K562 (cell line): ENCODE results near the gene U2AF1L4. TPM values are rescaled to one million over a fixed set of nuclear protein-coding genes. Genes with fewer than 3 reads are reported as not detected.

ENCODE experiments used
- ATAC-seq: fragments of 200-7000 bp; cut with Tn5 transposase; 3 replicates; pipeline ENCODE4 v1.9.1; 2020; ENCODE audit warnings: moderate library complexity
- BruUV-seq: library from RNA; stranded (reverse); fragments of 400-500 nt; replicated peaks from 2 replicates; lab custom pipeline; 2021; lab: Mats Ljungman, UMichigan
- CTCF ChIA-PET: fragments of 300-600 bp; formaldehyde crosslinking; extraction: SDS; loops from one replicate; lab custom pipeline; 2021; ENCODE audit warnings: low intra/inter-chr PET ratio; lab: Yijun Ruan, JAX
- POLR2A ChIA-PET: fragments of 300-600, 350-650 bp; sonication (Branson Sonifier 250); formaldehyde crosslinking; extraction: SDS; loops from one replicate; lab custom pipeline; 2021; ENCODE audit warnings: antibody characterized with exemption, inconsistent platforms; lab: Yijun Ruan, JAX
- DNase-seq, 4 experiments: peaks; one replicate each; pipeline versions ENCODE4 v3.0.0 to v3.0.0-alpha.2; 2011 to 2018; ENCODE audit warnings: low spot score in 3 of 4, mixed read lengths in 3 of 4; ENCODE audit errors: extremely low read depth in 1 of 4
- FAIRE-seq: peaks from 2 replicates; lab custom pipeline; 2011; peaks lifted over from hg19 to GRCh38; lab: Jason Lieb, UNC
- H2AFZ ChIP-seq: 2 replicates; pipeline ENCODE4 v1.6.0; 2011; ENCODE audit warnings: low read depth, low read length, control low read depth, inconsistent platforms
- H3K27ac ChIP-seq: fragments of 200-600 bp; 3 replicates; pipeline ENCODE4 v1.8.0; 2011; ENCODE audit warnings: low read depth, mild to moderate bottlenecking, control low read depth, inconsistent platforms, low read length, moderate library complexity, mixed read lengths; ENCODE audit errors: extremely low read depth
- H3K27me3 ChIP-seq, 2 experiments: fragments of 300-600 bp in 1 of 2; 2 replicates in 1 of 2; 3 replicates in 1 of 2; pipeline versions ENCODE4 v1.6.0 to v1.8.0; 2011; ENCODE audit warnings: inconsistent platforms in 2 of 2, low read length in 2 of 2, mild to moderate bottlenecking in 1 of 2, mixed read lengths in 1 of 2, moderate library complexity in 1 of 2; ENCODE audit not compliant: control insufficient read depth in 2 of 2, insufficient read depth in 2 of 2
- H3K36me3 ChIP-seq: fragments of 300-600 bp; 3 replicates; pipeline ENCODE4 v1.8.0; 2011; ENCODE audit warnings: mild to moderate bottlenecking, low read length, inconsistent platforms; ENCODE audit not compliant: control insufficient read depth, insufficient read depth
- H3K4me1 ChIP-seq, 2 experiments: fragments of 200-600 bp in 1 of 2; replicated peaks in 1 of 2; 2 replicates in 1 of 2; 3 replicates in 1 of 2; pipeline versions ENCODE4 v1.5.1 to v1.8.0; 2011; ENCODE audit warnings: inconsistent platforms in 2 of 2, low read length in 2 of 2, mild to moderate bottlenecking in 1 of 2, mixed read lengths in 1 of 2, moderate library complexity in 1 of 2; ENCODE audit not compliant: control insufficient read depth in 2 of 2, insufficient read depth in 2 of 2
- H3K4me2 ChIP-seq: 2 replicates; pipeline ENCODE4 v1.6.1; 2011; ENCODE audit warnings: low read length, control low read depth, inconsistent platforms, mixed read lengths; ENCODE audit not compliant: insufficient read depth
- H3K4me3 ChIP-seq: fragments of 200-600 bp; sonication (generic), shearing (Covaris generic); 2 replicates; pipeline ENCODE4 v1.5.1; 2016; ENCODE audit warnings: control low read depth, inconsistent platforms
- H3K79me2 ChIP-seq: fragments of 200-600 bp; 3 replicates; pipeline ENCODE4 v1.8.0; 2011; ENCODE audit warnings: low read length, inconsistent platforms; ENCODE audit not compliant: control insufficient read depth, insufficient read depth
- H3K9ac ChIP-seq, 2 experiments: 2 replicates each; pipeline versions ENCODE4 v1.6.0 to v1.6.1; 2011; ENCODE audit warnings: low read depth in 2 of 2, low read length in 2 of 2, control low read depth in 1 of 2, inconsistent platforms in 1 of 2, mild to moderate bottlenecking in 1 of 2, mixed read lengths in 1 of 2; ENCODE audit not compliant: insufficient read depth in 1 of 2
- H3K9me1 ChIP-seq: one replicate; pipeline ENCODE4 v1.6.0; 2011; ENCODE audit warnings: inconsistent platforms, mild to moderate bottlenecking, low read length, moderate library complexity; ENCODE audit not compliant: control insufficient read depth, insufficient read depth
- H3K9me3 ChIP-seq: replicated peaks from 2 replicates; pipeline ENCODE4 v1.5.1; 2011; ENCODE audit warnings: low read depth, low read length, inconsistent platforms; ENCODE audit not compliant: control insufficient read depth, insufficient read depth
- H4K20me1 ChIP-seq: replicated peaks from 2 replicates; pipeline ENCODE4 v1.6.1; 2011; ENCODE audit warnings: low read length, inconsistent platforms, mixed read lengths; ENCODE audit not compliant: control insufficient read depth, insufficient read depth
- EP300 ChIP-seq: IDR thresholded peaks from 2 replicates; pipeline ENCODE4 v1.6.1; 2012; ENCODE audit warnings: low read length, improper control_type of control experiment
- GATA2 ChIP-seq: sonication (generic); formaldehyde crosslinking; IDR thresholded peaks from 2 replicates; pipeline ENCODE4 v1.4.0; 2020; ENCODE audit warnings: mild to moderate bottlenecking, missing genetic modification reagents
- MYNN ChIP-seq, 2 experiments: sonication (generic); formaldehyde crosslinking in 1 of 2; IDR thresholded peaks; 2 replicates each; pipeline versions ENCODE4 v1.5.0 to v1.6.1; 2016 to 2020; ENCODE audit warnings: antibody characterized with exemption in 1 of 2, missing genetic modification reagents in 1 of 2
- NCOR1 ChIP-seq: fragments of 450-650 bp; IDR thresholded peaks from 2 replicates; pipeline ENCODE4 v1.6.1; 2016; ENCODE audit warnings: mild to moderate bottlenecking, moderate library complexity
- PATZ1 ChIP-seq: fragments of 250-450 bp; sonication (Bioruptor Pico); IDR thresholded peaks from 2 replicates; pipeline ENCODE4 v1.5.0; 2020; ENCODE audit warnings: mild to moderate bottlenecking, borderline replicate concordance
- TCF15 ChIP-seq: fragments of 250-450 bp; sonication (Bioruptor Pico); IDR thresholded peaks from 2 replicates; pipeline ENCODE4 v1.8.0; 2022; ENCODE audit warnings: moderate library complexity, mild to moderate bottlenecking, inconsistent platforms
- ZBTB33 ChIP-seq: sonication (generic); formaldehyde crosslinking; IDR thresholded peaks from 2 replicates; pipeline ENCODE4 v1.8.1; 2023; ENCODE audit warnings: mild to moderate bottlenecking, missing genetic modification reagents
- ZBTB7A ChIP-seq: IDR thresholded peaks from 2 replicates; pipeline ENCODE4 v1.6.1; 2011; ENCODE audit warnings: low read depth, mild to moderate bottlenecking, low read length, moderate library complexity, borderline replicate concordance; ENCODE audit not compliant: control insufficient read depth
- ZZZ3 ChIP-seq: fragments of 450-650 bp; IDR thresholded peaks from 2 replicates; pipeline ENCODE4 v1.6.1; 2016; ENCODE audit warnings: antibody characterized with exemption, mild to moderate bottlenecking, moderate library complexity
- WGBS: fragments of 100-300 bp; shearing (Covaris generic); methylation state at CpG from one replicate; pipeline ENCODE4 v1.1.6; 2016; ENCODE audit warnings: low coverage, mixed read lengths; ENCODE audit not compliant: insufficient coverage; ENCODE audit errors: missing lambda C conversion rate; 5-methylcytosine and 5-hydroxymethylcytosine counted together
- in situ Hi-C: fragments of 300-500 bp; cut with MboI; formaldehyde crosslinking; loops from 4 replicates; pipeline ENCODE4 v1.15.0; 2018; ENCODE audit warnings: inconsistent platforms, mixed read lengths
- intact Hi-C: fragments of 100-400 bp; cut with micrococcal nuclease; formaldehyde crosslinking; loops from 2 replicates; pipeline ENCODE4 v1.14.2; 2022
- polyA plus RNA-seq, 8 experiments: library from polyadenylated mRNA; depleted of rRNA in 4 of 8; stranded (reverse) in 5 of 8; unstranded in 3 of 8; fragments of >200 nt; fragmentation: Nextera tagmentation in 2 of 8; fragmentation: Illumina TruSeq in 1 of 8; extraction: Ambion mirVana in 2 of 8; extraction: Trizol in 1 of 8; gene quantifications; 2 replicates each; pipeline versions ENCODE4 v1.2.1 to v1.2.3, GENCODE V29; 2011 to 2014; ENCODE audit warnings: inconsistent platforms in 1 of 8, missing spikeins in 1 of 8
- total RNA-seq, 7 experiments: library from RNA; depleted of rRNA in 6 of 7; stranded (reverse); fragments of >200 nt in 6 of 7; fragmentation: Illumina TruSeq in 2 of 7; extraction: Trizol in 2 of 7; gene quantifications; 2 replicates each; pipeline versions ENCODE4 v1.2.1 to v1.2.3, GENCODE V29; 2011 to 2021; ENCODE audit warnings: low replicate concordance in 1 of 7

U2AF1L4 gene
- total and polyA plus RNA-seq, 9 of the 15 experiments (the other 6 are each of a cell fraction or from before 2014, with no cell fraction given): 8.4 to 19.5 (median 12.6) TPM

- H3K4me1 ChIP-seq: peaks cover 5 to 37% of the 10 kb centered on the region in 2 experiments; a peak in 4 of 5 replicates
- H3K79me2 ChIP-seq: peaks cover 5% of the 10 kb centered on the region; the same call in 1 of the 3 replicates
- no peak overlapping the region for H3K4me2 ChIP-seq
- no peak overlapping the region for H3K4me3 ChIP-seq
- FAIRE-seq: no peak
- ATAC-seq: no peak
- no peak overlapping the region for H2AFZ ChIP-seq
- no peaks in the 10 kb centered on the region for H3K9me3 ChIP-seq
- H3K27ac ChIP-seq: no peak overlapping the region
- CTCF ChIA-PET: no interaction called here
- TF ChIP-seq NCOR1: no peak
- no peak for TF ChIP-seq EP300
- no peak for TF ChIP-seq ZZZ3
- TF ChIP-seq, all 486 proteins: peak for 0
- intact Hi-C loops (no loop called here), in situ Hi-C loops (no loop called here)
- 94% methylated on average over 5 of the region's 20 CpGs for WGBS
- Histone ChIP-seq H3K9ac (peak overlapping the region in 1 of 2 experiments; percentile 26; a peak in 1 of 4 replicates), H3K27me3 (no peaks in the 10 kb centered on the region), H3K9me1 (no peaks in the 10 kb centered on the region), H3K36me3 (peaks cover 24% of the 10 kb centered on the region; the same call in 2 of the 3 replicates), H4K20me1 (no peaks in the 10 kb centered on the region)
- POLR2A ChIA-PET: no interaction called here
- DNase-seq: no peak
- no TSS peak for BruUV-seq
Measured at GRCh38 chr19:35780717-35781116, 35.5 kb upstream of the U2AF1L4 start.

- Histone ChIP-seq H3K4me3 (no peak overlapping the region), H2AFZ (no peak overlapping the region), H3K9me3 (no peaks in the 10 kb centered on the region), H3K27me3 (no peaks in the 10 kb centered on the region), H3K9me1 (no peaks in the 10 kb centered on the region), H3K27ac (no peak overlapping the region), H4K20me1 (no peaks in the 10 kb centered on the region), H3K36me3 (peaks cover 24% of the 10 kb centered on the region; the same call in 2 of the 3 replicates), H3K79me2 (peaks cover 5% of the 10 kb centered on the region; the same call in 1 of the 3 replicates), H3K9ac (no peak overlapping the region; a peak in 1 of 4 replicates), H3K4me1 (peaks cover 5 to 40% of the 10 kb centered on the region in 2 experiments; a peak in 4 of 5 replicates), H3K4me2 (no peak overlapping the region)
- ATAC-seq (no peak), DNase-seq (no peak), FAIRE-seq (no peak)
- BruUV-seq: no TSS peak
- POLR2A ChIA-PET: no interaction called here
- CTCF ChIA-PET: no interaction called here
- intact Hi-C loops (no loop called here), in situ Hi-C loops (no loop called here)
- no peak for TF ChIP-seq GATA2 (CRISPR knock-in tag)
- no peak for TF ChIP-seq MYNN (IDR thresholded peaks at IDR 0.05)
- no peak for TF ChIP-seq MYNN (CRISPR knock-in tag; IDR thresholded peaks at IDR 0.05)
- no peak for TF ChIP-seq PATZ1
- no peak for TF ChIP-seq TCF15 (CRISPR knock-in tag)
- peak; percentile 80 for TF ChIP-seq ZBTB33 (CRISPR knock-in tag)
- no peak for TF ChIP-seq ZBTB7A
- WGBS: 79% methylated on average over 16 of the region's 16 CpGs
Measured at GRCh38 chr19:35780058-35780457, 34.8 kb upstream of the U2AF1L4 start.
